Renal cortical epithelial cell (primary cell): ENCODE results near the gene GRK2. TPM values are rescaled to one million over a fixed set of nuclear protein-coding genes. Genes with fewer than 3 reads are reported as not detected.
A peak's percentile ranks its signal among the peaks of the same experiment; 100 is the strongest.
"Not testable (repeated sequence)": the region's sequence is repeated elsewhere in the genome, so short reads cannot be mapped to it uniquely, and the experiment has no call there.

Source experiments
- DNase-seq: peaks from one replicate; pipeline ENCODE4 v3.0.0-alpha.2; 2011; ENCODE audit warnings: low read depth
- total RNA-seq: library from RNA; depleted of rRNA; stranded (reverse); fragments of >200 nt; gene quantifications from 2 replicates; pipeline ENCODE4 v1.2.3, GENCODE V29; 2014

The GRK2 gene
- 32.3 and 71.8 TPM in 2 replicates for total RNA-seq

- no peak for DNase-seq
Measured at GRCh38 chr11:67266449-67267187, at the start of gene GRK2. GRK2 (plus strand) TSS chr11:67266473; CDS start chr11:67266700, 227 bp downstream.

GRCh38 chr11:67227726-67228125 is 38.5 kb upstream of the GRK2 start:
- peak; percentile 67 for DNase-seq

DNA sequence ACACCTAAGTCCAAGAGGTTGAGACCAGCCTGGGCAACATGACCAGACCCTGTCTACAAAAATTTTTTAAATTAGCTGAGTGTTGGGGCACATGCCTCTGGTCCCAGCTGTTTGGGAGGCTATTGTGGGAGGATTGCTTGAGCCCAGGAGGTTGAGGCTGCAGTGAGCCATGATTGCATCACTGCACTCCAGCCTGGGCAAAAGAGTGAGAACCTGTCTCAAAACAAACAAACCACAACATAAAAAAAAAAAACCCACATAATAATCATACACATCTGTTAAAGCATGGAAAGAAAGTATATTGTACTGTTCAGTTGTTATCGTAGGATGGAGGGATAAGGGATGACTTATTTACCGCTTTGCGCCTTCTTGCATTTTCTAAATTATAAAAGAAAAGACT is 35.9 kb upstream of the GRK2 start:
- no peak for DNase-seq

DNA sequence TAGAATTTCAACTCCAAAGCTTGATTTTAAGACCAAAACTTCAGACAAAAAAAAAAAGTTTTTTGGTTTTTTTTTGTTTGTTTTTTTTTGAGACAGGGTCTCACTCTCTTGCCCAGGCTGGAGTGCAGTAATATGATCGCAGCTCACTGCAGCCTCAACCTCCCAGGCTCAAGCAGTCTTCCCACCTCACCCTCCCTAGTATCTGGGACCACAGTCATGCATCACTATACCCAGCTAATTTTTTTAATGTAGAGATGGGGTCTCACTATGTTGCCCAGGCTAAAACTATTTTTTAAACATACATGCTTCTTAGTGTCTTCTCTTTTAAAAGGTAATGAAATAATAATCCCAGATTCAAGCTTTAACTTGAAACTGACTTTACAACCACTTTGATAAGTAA is 35.4 kb upstream of the GRK2 start:
- no peak for DNase-seq

- no peak for DNase-seq
Measured at GRCh38 chr11:67233584-67234190, 32.6 kb upstream of the GRK2 start.

- DNase-seq: not testable (repeated sequence)
Measured at GRCh38 chr11:67234571-67234970, 31.7 kb upstream of the GRK2 start.

DNA sequence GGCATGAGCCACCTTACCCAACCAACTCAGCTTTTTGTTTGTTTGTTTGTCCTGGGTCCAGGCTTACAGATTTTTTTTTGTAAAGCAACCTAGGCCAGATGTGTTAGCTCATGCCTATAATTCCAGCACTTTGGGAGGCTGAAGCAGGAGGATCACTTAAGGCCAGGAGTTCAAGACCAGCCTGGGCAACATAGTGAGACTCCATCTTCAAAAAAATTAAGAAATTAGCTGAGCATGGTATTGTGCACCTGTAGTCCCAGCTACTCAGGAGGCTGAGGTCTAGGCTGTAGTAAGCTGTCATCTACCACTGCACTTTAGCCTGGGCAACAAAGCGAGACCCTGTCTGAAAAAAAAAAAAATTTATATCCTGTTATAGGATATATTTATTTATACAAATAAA is 28.7 kb upstream of the GRK2 start:
- DNase-seq: no peak

GRCh38 chr11:67238894-67239782 is 27.1 kb upstream of the GRK2 start:
- DNase-seq: peak; percentile 35

GRCh38 chr11:67239783-67240575 is 26.3 kb upstream of the GRK2 start:
- peak; percentile 97 for DNase-seq

DNA sequence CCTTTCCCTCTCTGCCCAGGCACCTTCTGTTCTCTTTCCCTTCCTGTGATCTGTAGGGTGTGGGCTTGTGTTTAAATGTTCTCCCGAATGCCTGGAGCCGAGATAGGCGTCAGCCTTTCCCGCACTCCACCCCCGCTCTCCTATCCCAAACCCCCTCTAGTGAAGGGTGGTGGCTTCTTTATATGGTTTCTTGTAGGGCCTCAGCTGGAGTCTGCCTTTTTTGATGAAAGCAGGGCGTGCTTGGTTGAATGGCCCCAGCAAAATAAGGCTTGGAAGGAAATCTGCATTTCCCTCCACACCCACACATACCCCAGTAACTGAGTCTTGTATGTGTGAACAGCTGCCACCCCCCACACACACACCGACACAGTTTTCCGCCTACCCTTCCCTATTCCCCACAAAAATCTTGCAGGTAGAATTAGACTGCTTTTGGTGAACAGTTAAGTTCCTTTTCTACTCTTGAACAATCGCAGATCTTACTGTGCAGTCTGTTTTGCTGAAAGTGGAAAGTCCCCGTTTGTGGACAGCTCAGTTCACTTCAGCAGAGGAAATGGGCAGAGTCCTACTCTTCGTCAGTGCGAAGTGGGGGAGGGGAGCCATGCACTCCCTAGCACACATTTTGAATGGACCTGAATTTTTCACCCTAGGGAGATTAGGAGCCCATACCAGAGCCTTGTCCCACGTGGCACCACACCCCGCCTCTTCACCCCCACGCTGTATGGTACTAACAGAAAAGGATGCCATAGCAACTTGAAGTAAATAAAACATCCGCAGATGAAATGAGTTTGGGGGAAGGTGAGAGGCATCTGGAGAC is 25.5 kb upstream of the GRK2 start:
- peak; percentile 86 for DNase-seq

DNA sequence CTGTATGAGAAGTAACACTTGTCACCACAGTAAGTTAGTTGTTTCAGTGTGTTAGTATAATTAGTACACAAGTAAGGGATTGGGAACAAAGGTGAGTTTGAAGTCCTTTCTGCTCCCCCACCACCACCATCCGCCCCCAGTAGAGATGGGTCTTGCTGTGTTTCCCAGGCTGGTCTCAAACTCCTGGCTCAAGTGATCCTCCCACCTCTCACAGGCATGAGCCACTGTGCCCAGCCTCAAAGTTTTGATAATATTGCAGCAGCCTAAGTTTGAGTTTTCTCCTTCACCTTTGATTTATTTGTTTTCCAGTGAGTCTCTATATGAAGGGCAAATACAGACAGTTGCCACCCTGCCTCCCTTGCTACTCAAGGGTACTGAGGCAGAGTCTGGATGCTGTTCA is 23.7 kb upstream of the GRK2 start:
- no peak for DNase-seq

DNA sequence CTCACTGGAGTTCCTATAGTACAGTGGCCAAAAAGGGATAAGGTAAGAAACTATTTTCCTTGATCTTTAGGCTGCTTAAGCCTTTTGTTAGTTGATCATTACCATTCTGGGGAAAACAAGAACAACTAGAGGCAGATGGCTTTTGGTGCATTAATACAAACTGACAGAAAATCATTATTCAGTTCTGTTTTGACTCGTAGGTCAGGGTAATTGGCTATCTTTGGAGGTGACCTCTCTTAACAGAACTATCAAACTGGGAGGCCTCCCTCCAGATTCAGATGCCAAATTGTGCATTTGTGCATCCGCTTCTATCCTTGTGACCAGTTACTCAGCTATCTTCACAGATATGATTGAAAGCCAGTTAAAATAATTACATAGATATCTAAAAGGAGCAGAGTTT is 23.2 kb upstream of the GRK2 start:
- DNase-seq: no peak

GRCh38 chr11:67245046-67245445 is 21.2 kb upstream of the GRK2 start:
- DNase-seq: no peak

DNA sequence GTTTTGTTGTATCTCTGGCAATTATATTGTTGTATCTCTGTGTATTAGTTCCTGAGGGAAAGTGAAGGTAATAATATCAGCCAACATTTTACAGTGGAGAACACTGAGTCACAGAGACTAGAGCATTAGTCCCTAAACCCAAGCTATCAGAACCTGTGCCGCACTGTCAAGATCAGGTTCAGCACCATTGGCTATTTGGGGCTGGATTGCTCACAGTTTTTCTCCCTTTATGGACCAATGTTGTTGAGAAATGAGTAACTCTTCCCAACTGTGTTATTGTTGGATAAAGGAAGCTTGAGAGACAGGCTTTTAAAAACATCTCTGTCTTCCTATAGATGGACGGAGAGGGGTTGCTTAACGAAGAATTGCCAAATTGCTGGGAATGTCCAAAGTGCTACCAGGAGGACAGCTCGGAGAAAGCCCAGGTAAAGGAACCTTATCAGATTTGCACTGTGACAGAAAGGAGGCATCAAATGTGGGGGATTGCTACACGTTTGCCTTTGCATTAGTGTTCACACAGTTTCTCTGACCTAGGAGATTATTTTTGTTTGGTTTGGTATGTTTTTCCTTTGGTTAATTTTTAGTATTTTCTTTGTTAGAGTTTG is 18.2 kb upstream of the GRK2 start:
- DNase-seq: no peak

GRCh38 chr11:67248653-67249052 is 17.6 kb upstream of the GRK2 start:
- peak; percentile 82 for DNase-seq

DNA sequence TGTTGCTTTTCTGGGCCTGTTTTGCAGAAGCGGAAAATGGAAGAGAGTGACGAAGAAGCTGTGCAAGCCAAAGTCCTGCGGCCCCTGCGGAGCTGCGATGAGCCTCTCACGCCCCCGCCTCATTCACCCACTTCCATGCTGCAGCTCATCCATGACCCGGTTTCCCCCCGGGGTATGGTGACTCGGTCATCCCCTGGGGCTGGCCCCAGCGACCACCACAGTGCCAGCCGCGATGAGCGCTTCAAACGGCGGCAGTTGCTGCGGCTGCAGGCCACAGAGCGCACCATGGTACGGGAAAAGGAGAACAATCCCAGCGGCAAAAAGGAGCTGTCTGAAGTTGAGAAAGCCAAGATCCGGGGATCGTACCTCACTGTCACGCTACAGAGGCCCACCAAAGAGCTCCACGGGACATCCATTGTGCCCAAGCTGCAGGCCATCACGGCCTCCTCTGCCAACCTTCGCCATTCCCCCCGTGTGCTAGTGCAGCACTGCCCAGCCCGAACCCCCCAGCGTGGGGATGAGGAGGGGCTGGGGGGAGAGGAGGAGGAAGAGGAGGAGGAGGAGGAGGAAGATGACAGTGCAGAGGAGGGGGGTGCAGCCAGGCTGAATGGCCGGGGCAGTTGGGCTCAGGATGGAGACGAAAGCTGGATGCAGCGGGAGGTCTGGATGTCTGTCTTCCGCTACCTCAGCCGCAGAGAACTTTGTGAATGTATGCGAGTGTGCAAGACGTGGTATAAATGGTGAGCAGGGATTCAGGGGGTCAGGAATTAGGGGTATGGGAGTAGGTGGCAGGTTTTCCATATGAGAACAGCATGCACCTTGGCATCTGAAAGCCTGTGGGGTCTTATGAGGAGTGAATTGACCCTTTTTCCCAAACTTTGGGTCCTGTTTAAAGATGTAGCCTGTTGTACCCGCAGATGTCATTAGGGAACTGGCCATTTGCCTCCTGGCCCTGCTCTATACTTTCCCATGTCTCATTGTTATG is 15.9 kb upstream of the GRK2 start:
- DNase-seq: no peak

- no peak for DNase-seq
Measured at GRCh38 chr11:67251841-67252240, 14.4 kb upstream of the GRK2 start.

GRCh38 chr11:67252831-67253239 is 13.4 kb upstream of the GRK2 start:
- peak; percentile 53 for DNase-seq
